Adrenal gland (tissue), 5 donors: ENCODE measurements around the gene AFAP1.

ENCODE experiments used
- CTCF ChIP-seq, 6 experiments: fragments of 450-650 bp in 4 of 6; fragments of 200-600 bp in 2 of 6; sonication (generic) in 1 of 6; IDR thresholded peaks; 1 replicate in 5 of 6; 2 replicates in 1 of 6; pipeline versions ENCODE4 v1.5.1 to v1.8.0; 2016 to 2021; ENCODE audit warnings: antibody characterized with exemption in 6 of 6, mild to moderate bottlenecking in 2 of 6, moderate library complexity in 1 of 6
- POLR2A ChIP-seq, 2 donors: fragments of 450-650 bp; IDR thresholded peaks; one replicate each; pipeline ENCODE4 v1.6.1; 2017; ENCODE audit warnings: antibody characterized with exemption in 2 of 2, mild to moderate bottlenecking in 2 of 2, moderate library complexity in 1 of 2
- donor health status: DM: no; HTN: no; CAD: no.

GRCh38 chr4:7740866-7741525, 198.7 kb downstream of the AFAP1 start:
- TF ChIP-seq CTCF (IDR thresholded peaks at IDR 0.05) (no peak), POLR2A (IDR thresholded peaks at IDR 0.05) (no peak)
